Neuronal stem cell (in vitro differentiated cells): ENCODE results near the gene GMNC.

Experiments used
- DNase-seq: peaks from one replicate; pipeline ENCODE4 v3.0.0-alpha.2; 2013; ENCODE audit warnings: low spot score
- H2AFZ ChIP-seq: one replicate; pipeline ENCODE4 v1.6.1; 2013; ENCODE audit warnings: mild to moderate bottlenecking, low read length, inconsistent platforms
- H2AK5ac ChIP-seq: 2 replicates; pipeline ENCODE4 v1.6.1; 2013; ENCODE audit warnings: low read depth, mild to moderate bottlenecking, inconsistent platforms, low read length, moderate library complexity, mixed read lengths
- H2BK120ac ChIP-seq: 2 replicates; pipeline ENCODE4 v1.6.1; 2013; ENCODE audit warnings: low read depth, mild to moderate bottlenecking, inconsistent platforms, low read length, moderate library complexity, mixed read lengths
- H2BK12ac ChIP-seq: one replicate; pipeline ENCODE4 v1.6.1; 2013; ENCODE audit warnings: low read length, inconsistent platforms
- H2BK15ac ChIP-seq: 2 replicates; pipeline ENCODE4 v1.6.1; 2013; ENCODE audit warnings: mild to moderate bottlenecking, low read length, inconsistent platforms, mixed read lengths
- H2BK5ac ChIP-seq: one replicate; pipeline ENCODE4 v1.6.1; 2013; ENCODE audit warnings: inconsistent platforms, mild to moderate bottlenecking, low read length, moderate library complexity
- H3K14ac ChIP-seq: one replicate; pipeline ENCODE4 v1.6.1; 2013; ENCODE audit warnings: low read length, inconsistent platforms
- H3K18ac ChIP-seq: 2 replicates; pipeline ENCODE4 v1.6.1; 2013; ENCODE audit warnings: low read length, inconsistent platforms
- H3K23ac ChIP-seq: 2 replicates; pipeline ENCODE4 v1.6.1; 2013; ENCODE audit warnings: low read depth, mild to moderate bottlenecking, mixed read lengths, low read length, inconsistent platforms; ENCODE audit not compliant: poor library complexity
- H3K27ac ChIP-seq: replicated peaks from 3 replicates; pipeline ENCODE4 v1.5.1; 2013; ENCODE audit warnings: low read length, inconsistent platforms
- H3K27me3 ChIP-seq, 3 experiments: 2 replicates each; pipeline ENCODE4 v1.6.1; 2013; ENCODE audit warnings: low read length in 3 of 3, mild to moderate bottlenecking in 2 of 3, inconsistent platforms in 1 of 3, low read depth in 1 of 3, mixed read lengths in 1 of 3, moderate library complexity in 1 of 3; ENCODE audit not compliant: control insufficient read depth in 3 of 3, insufficient read depth in 3 of 3
- H3K36me3 ChIP-seq, 2 donors: replicated peaks in 1 of 2; 2 replicates each; pipeline ENCODE4 v1.6.1; 2013; ENCODE audit warnings: low read length in 2 of 2; ENCODE audit not compliant: control insufficient read depth in 2 of 2, insufficient read depth in 2 of 2
- H3K4ac ChIP-seq: 2 replicates; pipeline ENCODE4 v1.6.1; 2013; ENCODE audit warnings: inconsistent platforms, mild to moderate bottlenecking, low read length, moderate library complexity
- H3K4me1 ChIP-seq, 2 donors: 1 replicate in 1 of 2; 2 replicates in 1 of 2; pipeline ENCODE4 v1.6.1; 2013; ENCODE audit warnings: low read length in 2 of 2, low read depth in 1 of 2; ENCODE audit not compliant: control insufficient read depth in 2 of 2, insufficient read depth in 1 of 2
- H3K4me2 ChIP-seq: one replicate; pipeline ENCODE4 v1.6.1; 2013; ENCODE audit warnings: mild to moderate bottlenecking, low read length, inconsistent platforms; ENCODE audit not compliant: insufficient read depth, poor library complexity, severe bottlenecking
- H3K4me3 ChIP-seq, 2 donors: 2 replicates each; pipeline ENCODE4 v1.5.1; 2013; ENCODE audit warnings: low read length in 2 of 2, mild to moderate bottlenecking in 2 of 2, inconsistent platforms in 1 of 2, moderate library complexity in 1 of 2
- H3K79me1 ChIP-seq: one replicate; pipeline ENCODE4 v1.6.1; 2013; ENCODE audit warnings: low read depth, mild to moderate bottlenecking, inconsistent platforms, low read length, moderate library complexity
- H3K9ac ChIP-seq: one replicate; pipeline ENCODE4 v1.6.1; 2013; ENCODE audit warnings: mild to moderate bottlenecking, low read depth, low read length, inconsistent platforms; ENCODE audit not compliant: poor library complexity
- H3K9me3 ChIP-seq, 2 donors: replicated peaks in 1 of 2; 2 replicates each; pipeline versions ENCODE3 to v1.6.1; 2013; ENCODE audit warnings: low read length in 2 of 2, mild to moderate bottlenecking in 2 of 2, inconsistent platforms in 1 of 2, low read depth in 1 of 2, mixed read lengths in 1 of 2, moderate library complexity in 1 of 2; ENCODE audit not compliant: control insufficient read depth in 2 of 2, insufficient read depth in 1 of 2
- H4K8ac ChIP-seq: one replicate; pipeline ENCODE4 v1.6.1; 2013; ENCODE audit warnings: low read depth, mild to moderate bottlenecking, inconsistent platforms, low read length, moderate library complexity
- H4K91ac ChIP-seq: one replicate; pipeline ENCODE4 v1.6.1; 2013; ENCODE audit warnings: low read length, low read depth, mild to moderate bottlenecking, inconsistent platforms; ENCODE audit not compliant: poor library complexity
- WGBS, 2 donors: extraction: QIAGEN DNeasy Blood & Tissue Kit; methylation state at CpG; one replicate each; pipeline ENCODE4 v1.1.7; 2013; ENCODE audit warnings: missing lambda C conversion rate in 2 of 2, mixed read lengths in 1 of 2; ENCODE audit not compliant: insufficient read length in 2 of 2, insufficient replicate concordance in 1 of 2; ENCODE audit errors: extremely low coverage in 2 of 2; 5-methylcytosine and 5-hydroxymethylcytosine counted together

Gene GMNC

GRCh38 chr3:190870127-190870526 lies 7.6 kb upstream of the GMNC start:
- WGBS, 2 donors = no CpG with 5 or more reads among the region's 3 CpGs

GRCh38 chr3:190867071-190867470 lies 4.6 kb upstream of the GMNC start:
- H3K9ac ChIP-seq = no peak overlapping the region
- H2AFZ ChIP-seq = no peak overlapping the region
- H3K18ac ChIP-seq = no peak overlapping the region
- H2BK5ac ChIP-seq = no peak overlapping the region
- H3K4me1 ChIP-seq = no peaks in the 10 kb centered on the region
- H2AK5ac ChIP-seq = no peak overlapping the region
- H3K27ac ChIP-seq = no peak overlapping the region
- H3K79me1 ChIP-seq = no peaks in the 10 kb centered on the region
- H2BK12ac ChIP-seq = no peak overlapping the region
- no peak overlapping the region for H3K23ac ChIP-seq
- H3K36me3 ChIP-seq = no peaks in the 10 kb centered on the region
- H3K9me3 ChIP-seq = no peaks in the 10 kb centered on the region
- no peak overlapping the region for H2BK120ac ChIP-seq
- no peak for DNase-seq
- H3K27me3 ChIP-seq = peaks cover 0 to 29% (median 14%) of the 10 kb centered on the region in 3 experiments
- no peak overlapping the region for H4K91ac ChIP-seq
- H3K4ac ChIP-seq = no peak overlapping the region
- H3K4me2 ChIP-seq = no peak overlapping the region
- H4K8ac ChIP-seq = no peak overlapping the region
- no peak overlapping the region for H2BK15ac ChIP-seq
- no peak overlapping the region for H3K4me3 ChIP-seq
- no peak overlapping the region for H3K14ac ChIP-seq
- no CpG with 5 or more reads among the region's 2 CpGs for WGBS, 2 donors

More at GRCh38 chr3:190870127-190870526, 7.6 kb upstream of the GMNC start:
- H2AK5ac ChIP-seq = no peak overlapping the region
- H3K14ac ChIP-seq = no peak overlapping the region
- H3K4me3 ChIP-seq = no peak overlapping the region
- no peak overlapping the region for H2BK15ac ChIP-seq
- no peak overlapping the region for H3K23ac ChIP-seq
- no peak overlapping the region for H2BK5ac ChIP-seq
- H2BK12ac ChIP-seq = no peak overlapping the region
- no peaks in the 10 kb centered on the region for H3K36me3 ChIP-seq
- peaks cover 0 to 2% (median 0%) of the 10 kb centered on the region in 3 experiments for H3K27me3 ChIP-seq
- H3K4me2 ChIP-seq = no peak overlapping the region
- no peak overlapping the region for H3K18ac ChIP-seq
- H3K9ac ChIP-seq = no peak overlapping the region
- H3K27ac ChIP-seq = no peak overlapping the region
- H2AFZ ChIP-seq = no peak overlapping the region
- no peaks in the 10 kb centered on the region for H3K4me1 ChIP-seq
- no peak overlapping the region for H2BK120ac ChIP-seq
- no peak overlapping the region for H3K4ac ChIP-seq
- H4K91ac ChIP-seq = no peak overlapping the region
- H3K79me1 ChIP-seq = no peaks in the 10 kb centered on the region
- no peak for DNase-seq
- H4K8ac ChIP-seq = no peak overlapping the region
- no peaks in the 10 kb centered on the region for H3K9me3 ChIP-seq

- no peaks in the 10 kb centered on the region for H3K36me3 ChIP-seq
Observed at GRCh38 chr3:190865828-190866227, 3.3 kb upstream of the GMNC start.

DNA sequence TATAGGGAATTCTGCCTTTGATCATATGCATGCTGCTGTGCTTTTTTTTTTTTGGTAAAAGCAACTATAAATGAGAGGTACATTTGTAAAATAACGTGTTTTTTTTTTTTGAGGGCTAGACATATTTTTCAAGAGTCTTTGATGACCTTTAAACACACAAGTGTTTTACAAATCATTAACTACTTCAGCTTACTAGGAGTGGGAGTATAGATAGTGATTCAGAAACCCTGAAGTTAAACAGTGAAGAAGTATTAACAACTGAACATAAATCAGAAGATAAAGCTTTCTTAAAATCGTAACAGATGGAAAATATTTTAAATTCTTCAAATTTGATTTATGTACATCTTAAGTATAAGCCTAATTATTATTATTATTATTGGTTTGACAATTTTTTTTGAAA lies 2.9 kb upstream of the GMNC start:
- no peak overlapping the region for H2BK120ac ChIP-seq
- no peak overlapping the region for H3K4me2 ChIP-seq
- no peak overlapping the region for H3K23ac ChIP-seq
- no peak overlapping the region for H2BK12ac ChIP-seq
- no peak overlapping the region for H3K9ac ChIP-seq
- no peak overlapping the region for H4K91ac ChIP-seq
- no CpG with 5 or more reads among the region's 2 CpGs for WGBS, 2 donors
- peaks cover 0 to 44% (median 20%) of the 10 kb centered on the region in 3 experiments for H3K27me3 ChIP-seq
- no peak overlapping the region for H2AK5ac ChIP-seq
- no peak overlapping the region for H3K4me3 ChIP-seq
- no peak overlapping the region for H2BK15ac ChIP-seq
- peaks cover 0 to 2% of the 10 kb centered on the region in 2 donors for H3K4me1 ChIP-seq
- DNase-seq = no peak
- H3K9me3 ChIP-seq = no peaks in the 10 kb centered on the region
- no peak overlapping the region for H2BK5ac ChIP-seq
- no peak overlapping the region for H2AFZ ChIP-seq
- H3K79me1 ChIP-seq = no peaks in the 10 kb centered on the region
- no peaks in the 10 kb centered on the region for H3K36me3 ChIP-seq
- no peak overlapping the region for H3K14ac ChIP-seq
- no peak overlapping the region for H3K4ac ChIP-seq
- H3K18ac ChIP-seq = no peak overlapping the region
- H3K27ac ChIP-seq = no peak overlapping the region
- no peak overlapping the region for H4K8ac ChIP-seq

More at GRCh38 chr3:190865828-190866227, 3.3 kb upstream of the GMNC start:
- no peaks in the 10 kb centered on the region for H3K79me1 ChIP-seq
- H2BK12ac ChIP-seq = no peak overlapping the region
- no peak overlapping the region for H2BK5ac ChIP-seq
- H3K14ac ChIP-seq = no peak overlapping the region
- no peak overlapping the region for H3K27ac ChIP-seq
- H2BK120ac ChIP-seq = no peak overlapping the region
- no peaks in the 10 kb centered on the region for H3K9me3 ChIP-seq
- H3K4me3 ChIP-seq = no peak overlapping the region
- H3K4me2 ChIP-seq = no peak overlapping the region
- no CpG with 5 or more reads among the region's 7 CpGs for WGBS, 2 donors
- no peak overlapping the region for H3K18ac ChIP-seq
- no peak overlapping the region for H2BK15ac ChIP-seq
- H3K23ac ChIP-seq = no peak overlapping the region
- H3K4me1 ChIP-seq = no peaks in the 10 kb centered on the region
- no peak overlapping the region for H3K4ac ChIP-seq
- peaks cover 0 to 40% (median 17%) of the 10 kb centered on the region in 3 experiments for H3K27me3 ChIP-seq
- DNase-seq = no peak
- H4K8ac ChIP-seq = no peak overlapping the region
- no peak overlapping the region for H4K91ac ChIP-seq
- H3K9ac ChIP-seq = no peak overlapping the region
- no peak overlapping the region for H2AK5ac ChIP-seq
- no peak overlapping the region for H2AFZ ChIP-seq
